Cardiac fibroblast (primary cell): ENCODE measurements around the gene CHIT1.

Experiments used
- DNase-seq, 2 donors: peaks; one replicate each; pipeline versions ENCODE4 v3.0.0 to v3.0.0-alpha.2; 2010; ENCODE audit warnings: low read depth in 2 of 2
- H3K4me3 ChIP-seq, 2 donors: replicated peaks in 1 of 2; 1 replicate in 1 of 2; 2 replicates in 1 of 2; pipeline ENCODE4 v1.5.1; 2011; ENCODE audit warnings: low read depth in 2 of 2, low read length in 2 of 2, mild to moderate bottlenecking in 2 of 2, moderate library complexity in 1 of 2
- CTCF ChIP-seq: IDR thresholded peaks from one replicate; pipeline ENCODE4 v1.5.1; 2011; ENCODE audit warnings: low read depth, mild to moderate bottlenecking, low read length, inconsistent platforms

Gene CHIT1

GRCh38 chr1:203196371-203196770 lies 33.1 kb downstream of the CHIT1 start:
- no peak overlapping the region for H3K4me3 ChIP-seq
- TF ChIP-seq CTCF = peak; percentile 1
- no peak for DNase-seq

- TF ChIP-seq CTCF = no peak
- DNase-seq = no peak
- H3K4me3 ChIP-seq = no peak overlapping the region
These were observed 38.5 kb downstream of the CHIT1 start for GRCh38 chr1:203190949-203191348.

GRCh38 chr1:203189951-203190352 lies 39.5 kb downstream of the CHIT1 start:
- DNase-seq = peak in 1 of 2 donors; percentile 68
- H3K4me3 ChIP-seq = no peak overlapping the region
- no peak for TF ChIP-seq CTCF

GRCh38 chr1:203188686-203189232 lies 40.7 kb downstream of the CHIT1 start:
- no peak for DNase-seq
- no peak overlapping the region for H3K4me3 ChIP-seq
- no peak for TF ChIP-seq CTCF

GRCh38 chr1:203187689-203188264 lies 41.7 kb downstream of the CHIT1 start:
- no peak for DNase-seq
- TF ChIP-seq CTCF = no peak
- H3K4me3 ChIP-seq = no peak overlapping the region

GRCh38 chr1:203187304-203187685 lies 42.2 kb downstream of the CHIT1 start:
- DNase-seq = no peak
- TF ChIP-seq CTCF = no peak
- no peak overlapping the region for H3K4me3 ChIP-seq
